HG03469 (cell line): ENCODE measurements around the gene SYCP3.
"Not testable (repeated sequence)": the region's sequence is repeated elsewhere in the genome, so short reads cannot be mapped to it uniquely, and the experiment has no call there.

Source experiments
- ATAC-seq: cut with Tn5 transposase; IDR thresholded peaks from one replicate; pipeline ENCODE4 v1.9.1; 2021; ENCODE audit warnings: mild to moderate bottlenecking, moderate library complexity, moderate number of reproducible peaks; ENCODE audit not compliant: unreplicated experiment

SYCP3 gene

GRCh38 chr12:101681627-101682026 is 57.6 kb downstream of the SYCP3 start:
- ATAC-seq: not testable (repeated sequence)

DNA sequence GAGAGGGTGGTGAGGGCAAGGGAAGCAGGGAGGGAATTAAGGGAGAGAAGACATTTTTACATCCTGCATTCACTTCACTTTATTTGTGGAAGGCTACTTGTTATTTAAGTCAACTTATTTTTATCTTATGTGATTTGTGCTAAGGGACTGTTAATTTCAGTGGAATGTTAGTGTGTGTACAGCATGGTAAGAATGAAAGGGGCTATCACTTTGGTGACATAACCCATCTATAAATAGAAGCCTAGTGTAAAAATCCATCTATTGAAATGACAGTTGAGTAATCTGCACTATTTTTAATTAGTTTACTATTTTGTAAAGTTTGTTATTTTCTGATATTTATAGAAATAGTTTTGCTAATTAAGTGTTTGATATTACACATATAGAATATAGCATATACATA is 58.6 kb downstream of the SYCP3 start:
- ATAC-seq: no peak

DNA sequence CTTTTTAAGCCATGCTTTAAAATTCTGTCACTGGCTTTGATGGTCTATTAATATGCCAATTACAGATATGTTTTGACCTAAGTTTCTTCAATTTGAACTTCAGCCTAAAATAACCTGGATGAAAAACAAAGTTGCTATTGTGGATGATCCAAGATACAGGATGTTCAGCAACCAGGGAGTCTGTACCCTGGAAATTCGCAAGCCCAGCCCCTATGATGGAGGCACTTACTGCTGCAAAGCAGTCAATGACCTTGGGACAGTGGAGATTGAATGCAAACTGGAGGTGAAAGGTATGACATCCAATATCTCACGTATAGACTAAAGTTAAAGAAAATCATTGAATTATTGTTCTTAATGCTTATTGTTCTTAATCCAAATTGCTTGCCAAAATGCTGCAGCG is 59.0 kb downstream of the SYCP3 start:
- no peak for ATAC-seq
